ENCODE measurements around the gene NSUN7.

NSUN7 gene

GRCh38 chr4:40747207-40747835 is 2.4 kb upstream of the NSUN7 start (continued):
- TF ChIP-seq WT1 (tag by site-specific recombination; IDR thresholded peaks at IDR 0.05) (peak; percentile 87), RBAK (tag by site-specific recombination; IDR thresholded peaks at IDR 0.05) (no peak)

GRCh38 chr4:40750461-40751258 is 905 bp downstream of the NSUN7 start:
- Histone ChIP-seq H3K9me3 (ENCODE audit: control insufficient read depth, insufficient read depth, low read depth, low read length) (no peaks in the 10 kb centered on the region), H3K4me1 (ENCODE audit: control insufficient read depth, insufficient read depth, low read length) (0 out of 2 replicates have a peak, but pooled peaks cover 3% of the 10 kb centered on the region), H3K36me3 (ENCODE audit: control insufficient read depth in 2 of 2, insufficient read depth in 1 of 2, low read length in 2 of 2) (no peaks in the 10 kb centered on the region), H3K27ac (ENCODE audit: extremely low read depth, low read depth, low read length) (no peak overlapping the region), H3K4me3 (ENCODE audit: low read depth, low read length) (no peak overlapping the region)
- no peak for TF ChIP-seq ZBTB8A (tag by site-specific recombination; IDR thresholded peaks at IDR 0.05)
- no peak for TF ChIP-seq ZNF132 (tag by site-specific recombination; IDR thresholded peaks at IDR 0.05; ENCODE audit: borderline replicate concordance)
- no peak for TF ChIP-seq ZNF76 (tag by site-specific recombination; IDR thresholded peaks at IDR 0.05; ENCODE audit: borderline replicate concordance, low read depth)
- TF ChIP-seq ZNF48 (tag by site-specific recombination; IDR thresholded peaks at IDR 0.05) = no peak
- TF ChIP-seq ZNF623 (tag by site-specific recombination; IDR thresholded peaks at IDR 0.05) = no peak
- TF ChIP-seq ZNF175 (tag by site-specific recombination; IDR thresholded peaks at IDR 0.05) = no peak
- no peak for TF ChIP-seq ZNF639 (tag by site-specific recombination; IDR thresholded peaks at IDR 0.05)
- TF ChIP-seq ZNF645 (tag by site-specific recombination; IDR thresholded peaks at IDR 0.05) = no peak
- no peak for TF ChIP-seq ZNF416 (tag by site-specific recombination; IDR thresholded peaks at IDR 0.05)
- CTCF ChIA-PET = no interaction called here
- POLR2A ChIA-PET = no interaction called here

- Histone ChIP-seq H3K36me3 (ENCODE audit: control insufficient read depth in 2 of 2, insufficient read depth in 1 of 2, low read length in 2 of 2) (no peaks in the 10 kb centered on the region), H3K4me1 (ENCODE audit: control insufficient read depth, insufficient read depth, low read length) (no peaks in the 10 kb centered on the region), H3K9me3 (ENCODE audit: control insufficient read depth, insufficient read depth, low read depth, low read length) (no peaks in the 10 kb centered on the region), H3K27ac (ENCODE audit: extremely low read depth, low read depth, low read length) (no peak overlapping the region), H3K4me3 (ENCODE audit: low read depth, low read length) (no peak overlapping the region)
- CTCF ChIA-PET = no interaction called here
- POLR2A ChIA-PET = no interaction called here
- TF ChIP-seq ZNF366 (tag by site-specific recombination; conservative IDR thresholded peaks at IDR 0.05) (no peak), ZNF202 (tag by site-specific recombination; IDR thresholded peaks at IDR 0.05; ENCODE audit: borderline replicate concordance) (no peak), ZNF133 (tag by site-specific recombination; IDR thresholded peaks at IDR 0.05) (no peak), PRDM10 (tag by site-specific recombination; IDR thresholded peaks at IDR 0.05) (no peak), ZSCAN5A (tag by site-specific recombination; IDR thresholded peaks at IDR 0.05) (no peak), ZNF18 (tag by site-specific recombination; IDR thresholded peaks at IDR 0.05) (no peak), ZNF155 (tag by site-specific recombination; IDR thresholded peaks at IDR 0.05) (no peak), ZBTB17 (tag by site-specific recombination; IDR thresholded peaks at IDR 0.05) (no peak), ZBTB26 (tag by site-specific recombination; optimal IDR thresholded peaks at IDR 0.05) (no peak), HOXD13 (CRISPR knock-in tag; IDR thresholded peaks at IDR 0.05; ENCODE audit: borderline replicate concordance) (no peak), KLF7 (tag by site-specific recombination; IDR thresholded peaks at IDR 0.05; ENCODE audit: borderline replicate concordance) (no peak)
Measured at GRCh38 chr4:40755616-40756015, 5.9 kb downstream of the NSUN7 start.
